ENCODE measurements around the gene ADD3. TPM values are rescaled to one million over a fixed set of nuclear protein-coding genes. Genes with fewer than 3 reads are reported as not detected.
A peak's percentile ranks its signal among the peaks of the same experiment; 100 is the strongest.

Gene ADD3
- total RNA-seq, 2 donors from 2014 or later = 127 to 131 TPM

GRCh38 chr10:109962247-109962646 is 45.5 kb upstream of the ADD3 start:
- Histone ChIP-seq H3K27ac (no peak overlapping the region), H3K4me3 (no peak overlapping the region), H3K9ac (ENCODE audit: low read depth in 2 of 2, low read length in 2 of 2) (no peak overlapping the region), H3K27me3 (no peaks in the 10 kb centered on the region), H3K9me3 (no peaks in the 10 kb centered on the region), H3K4me1 (peaks cover 8% of the 10 kb centered on the region), H3K36me3 (no peaks in the 10 kb centered on the region)
- no peak for DNase-seq
- intact Hi-C loops (cut with DNase I) = no loop called here
- no peak for TF ChIP-seq CTCF (IDR thresholded peaks at IDR 0.05)

GRCh38 chr10:109963439-109963838 is 44.3 kb upstream of the ADD3 start:
- Histone ChIP-seq H3K9me3 (no peaks in the 10 kb centered on the region), H3K27ac (no peak overlapping the region), H3K4me1 (peaks cover 8% of the 10 kb centered on the region), H3K27me3 (no peaks in the 10 kb centered on the region), H3K9ac (ENCODE audit: low read depth in 2 of 2, low read length in 2 of 2) (no peak overlapping the region), H3K4me3 (no peak overlapping the region), H3K36me3 (no peaks in the 10 kb centered on the region)
- TF ChIP-seq CTCF (IDR thresholded peaks at IDR 0.05) = no peak
- intact Hi-C loops (cut with DNase I) = no loop called here
- DNase-seq = no peak

GRCh38 chr10:109964318-109964717 is 43.5 kb upstream of the ADD3 start:
- no peak overlapping the region for H3K4me3 ChIP-seq
- H3K9me3 ChIP-seq = no peaks in the 10 kb centered on the region
- no peak overlapping the region for H3K27ac ChIP-seq
- no peak for DNase-seq
- intact Hi-C loops (cut with DNase I) = no loop called here
- no peaks in the 10 kb centered on the region for H3K27me3 ChIP-seq
- peaks cover 13% of the 10 kb centered on the region for H3K4me1 ChIP-seq
- H3K36me3 ChIP-seq = no peaks in the 10 kb centered on the region
- H3K9ac ChIP-seq (ENCODE audit: low read depth in 2 of 2, low read length in 2 of 2) = no peak overlapping the region
- TF ChIP-seq CTCF (IDR thresholded peaks at IDR 0.05) = no peak

- intact Hi-C loops (cut with DNase I) = no loop called here
- no peak for TF ChIP-seq CTCF (IDR thresholded peaks at IDR 0.05)
- Histone ChIP-seq H3K36me3 (no peaks in the 10 kb centered on the region), H3K27me3 (no peaks in the 10 kb centered on the region), H3K4me1 (peaks cover 5% of the 10 kb centered on the region), H3K4me3 (no peak overlapping the region), H3K9me3 (no peaks in the 10 kb centered on the region), H3K9ac (ENCODE audit: low read depth in 2 of 2, low read length in 2 of 2) (peak overlapping the region in 1 of 2 donors; percentile 27), H3K27ac (peak overlapping the region; percentile 35)
- peak; percentile 48 for DNase-seq
Observed at GRCh38 chr10:109966961-109967738, 40.6 kb upstream of the ADD3 start.

GRCh38 chr10:109967739-109968088 is 40.1 kb upstream of the ADD3 start:
- peak overlapping the region; percentile 35 for H3K27ac ChIP-seq
- H3K9ac ChIP-seq (ENCODE audit: low read depth in 2 of 2, low read length in 2 of 2) = peak overlapping the region in 1 of 2 donors; percentile 27
- DNase-seq = no peak
- intact Hi-C loops (cut with DNase I) = no loop called here
- H3K27me3 ChIP-seq = no peaks in the 10 kb centered on the region
- no peak overlapping the region for H3K4me3 ChIP-seq
- H3K9me3 ChIP-seq = no peaks in the 10 kb centered on the region
- no peaks in the 10 kb centered on the region for H3K36me3 ChIP-seq
- peaks cover 4% of the 10 kb centered on the region for H3K4me1 ChIP-seq
- no peak for TF ChIP-seq CTCF (IDR thresholded peaks at IDR 0.05)

Data from colonic mucosa (tissue), 4 donors.